Measurements from ENCODE around the gene PPP2R5D. TPM values are rescaled to one million over a fixed set of nuclear protein-coding genes. Genes with fewer than 3 reads are reported as not detected.

The PPP2R5D gene
- total RNA-seq, 2 experiments from 2014 or later = 35.0 to 35.6 TPM

DNA sequence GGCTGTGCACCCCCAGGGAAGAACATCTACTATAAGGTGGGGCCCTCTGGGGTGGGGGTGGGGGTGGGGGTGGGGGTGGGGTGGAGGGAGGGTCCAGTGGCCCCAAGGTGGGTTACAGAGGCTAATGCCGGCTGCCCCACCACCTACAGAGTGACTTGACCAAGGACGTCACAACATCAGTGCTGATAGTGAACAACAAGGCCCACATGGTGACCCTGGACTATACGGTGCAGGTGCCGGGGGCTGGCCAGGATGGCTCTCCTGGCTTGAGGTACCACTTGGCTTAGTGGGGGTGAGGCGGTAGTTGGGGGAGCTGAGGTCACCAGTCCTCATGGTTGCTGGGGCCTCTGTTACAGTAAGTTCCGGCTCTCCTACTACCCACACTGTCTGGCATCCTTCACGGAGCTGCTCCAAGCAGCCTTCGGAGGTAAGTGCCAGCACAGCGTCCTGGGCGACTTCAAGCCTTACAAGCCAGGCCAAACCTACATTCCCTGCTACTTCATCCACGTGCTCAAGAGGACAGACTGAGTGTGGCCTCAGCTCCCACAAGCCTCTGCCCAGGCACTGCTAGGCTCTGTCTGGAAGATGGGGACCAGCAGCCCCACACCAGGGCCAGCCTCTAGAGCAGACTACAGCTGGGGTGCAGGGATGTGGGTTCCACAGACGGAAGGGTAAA is 21.1 kb upstream of the PPP2R5D start:
- intact Hi-C loops (cut with micrococcal nuclease; ENCODE audit: unreplicated experiment) = loop anchor here (1.0 kb wide), 1 partner anchor 62 kb away; no protein-coding TSS in a partner anchor
- H3K79me2 ChIP-seq (ENCODE audit: insufficient read depth, low read depth, low read length) = no peaks in the 10 kb centered on the region
- BruUV-seq (replicated peaks) = no TSS peak
- H3K36me3 ChIP-seq (ENCODE audit: insufficient read depth, low read length) = peaks cover 13% of the 10 kb centered on the region; the same call in 1 of the 2 replicates
- H4K20me1 ChIP-seq (ENCODE audit: insufficient read depth, low read length) = no peaks in the 10 kb centered on the region
- CTCF ChIA-PET (ENCODE audit: unreplicated experiment) = no interaction called here
- DNase-seq (ENCODE audit: low spot score) = no peak
- H3K4me1 ChIP-seq (ENCODE audit: insufficient read depth, low read length, poor library complexity, severe bottlenecking) = no peaks in the 10 kb centered on the region
- no peak for TF ChIP-seq EZH2phosphoT487 (IDR thresholded peaks at IDR 0.05; ENCODE audit: borderline replicate concordance, low read depth, low read length)
- H3K27ac ChIP-seq (ENCODE audit: low read depth, low read length, poor library complexity, severe bottlenecking) = no peak overlapping the region
- no peak overlapping the region for H3K4me3 ChIP-seq (ENCODE audit: low read depth, low read length, poor library complexity, severe bottlenecking)
- no peaks in the 10 kb centered on the region for H3K9me3 ChIP-seq (ENCODE audit: low read length)
- H2AFZ ChIP-seq (ENCODE audit: low read length) = no peak overlapping the region
- H3K9me2 ChIP-seq (ENCODE audit: insufficient read depth, low read length) = no peaks in the 10 kb centered on the region
- H3K4me2 ChIP-seq (ENCODE audit: low read length) = no peak overlapping the region
- POLR2A ChIA-PET = no interaction called here

GRCh38 chr6:42963855-42964605 is 20.3 kb upstream of the PPP2R5D start:
- TF ChIP-seq, protein P1, sequence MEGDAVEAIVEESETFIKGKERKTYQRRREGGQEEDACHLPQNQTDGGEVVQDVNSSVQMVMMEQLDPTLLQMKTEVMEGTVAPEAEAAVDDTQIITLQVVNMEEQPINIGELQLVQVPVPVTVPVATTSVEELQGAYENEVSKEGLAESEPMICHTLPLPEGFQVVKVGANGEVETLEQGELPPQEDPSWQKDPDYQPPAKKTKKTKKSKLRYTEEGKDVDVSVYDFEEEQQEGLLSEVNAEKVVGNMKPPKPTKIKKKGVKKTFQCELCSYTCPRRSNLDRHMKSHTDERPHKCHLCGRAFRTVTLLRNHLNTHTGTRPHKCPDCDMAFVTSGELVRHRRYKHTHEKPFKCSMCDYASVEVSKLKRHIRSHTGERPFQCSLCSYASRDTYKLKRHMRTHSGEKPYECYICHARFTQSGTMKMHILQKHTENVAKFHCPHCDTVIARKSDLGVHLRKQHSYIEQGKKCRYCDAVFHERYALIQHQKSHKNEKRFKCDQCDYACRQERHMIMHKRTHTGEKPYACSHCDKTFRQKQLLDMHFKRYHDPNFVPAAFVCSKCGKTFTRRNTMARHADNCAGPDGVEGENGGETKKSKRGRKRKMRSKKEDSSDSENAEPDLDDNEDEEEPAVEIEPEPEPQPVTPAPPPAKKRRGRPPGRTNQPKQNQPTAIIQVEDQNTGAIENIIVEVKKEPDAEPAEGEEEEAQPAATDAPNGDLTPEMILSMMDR (conservative IDR thresholded peaks at IDR 0.05; ENCODE audit: low read length) = peak; percentile 64
- TF ChIP-seq EZH2phosphoT487 (IDR thresholded peaks at IDR 0.05; ENCODE audit: borderline replicate concordance, low read depth, low read length) = no peak
- Histone ChIP-seq H3K36me3 (ENCODE audit: insufficient read depth, low read length) (peaks cover 15% of the 10 kb centered on the region; the same call in 1 of the 2 replicates), H2AFZ (ENCODE audit: low read length) (no peak overlapping the region), H3K27ac (ENCODE audit: low read depth, low read length, poor library complexity, severe bottlenecking) (no peak overlapping the region), H3K4me2 (ENCODE audit: low read length) (no peak overlapping the region), H3K79me2 (ENCODE audit: insufficient read depth, low read depth, low read length) (no peaks in the 10 kb centered on the region), H3K9me3 (ENCODE audit: low read length) (no peaks in the 10 kb centered on the region), H3K4me3 (ENCODE audit: low read depth, low read length, poor library complexity, severe bottlenecking) (no peak overlapping the region), H3K4me1 (ENCODE audit: insufficient read depth, low read length, poor library complexity, severe bottlenecking) (no peaks in the 10 kb centered on the region), H4K20me1 (ENCODE audit: insufficient read depth, low read length) (no peaks in the 10 kb centered on the region), H3K9me2 (ENCODE audit: insufficient read depth, low read length) (no peaks in the 10 kb centered on the region)
- ChIA-PET POLR2A (interaction anchor here (0.6 to 0.8 kb wide), 2 partner anchors 13 to 15 kb away, joined by 3 to 9 read pairs; partner anchors contain the start of gene PEX6), CTCF (ENCODE audit: unreplicated experiment) (no interaction called here)
- DNase-seq (ENCODE audit: low spot score) = peak; percentile 58
- BruUV-seq (replicated peaks) = TSS peak; percentile 52
- intact Hi-C loops (cut with micrococcal nuclease; ENCODE audit: unreplicated experiment) = loop anchor here (1.0 kb wide), 1 partner anchor 63 kb away; no protein-coding TSS in a partner anchor

DNA sequence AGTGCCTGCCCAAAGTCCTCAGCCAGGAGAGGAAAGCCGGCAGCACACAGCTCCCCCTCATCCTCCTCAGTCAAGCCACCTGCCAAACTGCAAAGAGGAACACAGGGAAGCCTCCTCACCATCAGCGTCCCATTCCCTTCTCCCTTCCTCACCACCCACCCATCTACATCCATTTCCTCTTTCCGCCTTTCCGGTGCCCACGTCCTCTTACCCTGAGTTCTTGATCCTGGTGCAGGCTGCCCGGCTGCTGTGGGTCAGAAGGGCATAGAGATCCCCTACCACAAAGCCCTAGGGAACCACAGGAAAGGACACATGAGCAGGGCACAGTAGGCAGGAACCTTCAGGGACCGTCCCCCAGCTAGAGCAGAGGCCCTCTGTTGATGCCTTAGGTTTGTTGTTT is 17.8 kb upstream of the PPP2R5D start:
- no peak overlapping the region for H3K4me2 ChIP-seq (ENCODE audit: low read length)
- no peaks in the 10 kb centered on the region for H3K79me2 ChIP-seq (ENCODE audit: insufficient read depth, low read depth, low read length)
- peaks cover 20% of the 10 kb centered on the region; the same call in 1 of the 2 replicates for H3K36me3 ChIP-seq (ENCODE audit: insufficient read depth, low read length)
- no peak overlapping the region for H3K27ac ChIP-seq (ENCODE audit: low read depth, low read length, poor library complexity, severe bottlenecking)
- no peak overlapping the region for H2AFZ ChIP-seq (ENCODE audit: low read length)
- H3K4me1 ChIP-seq (ENCODE audit: insufficient read depth, low read length, poor library complexity, severe bottlenecking) = no peaks in the 10 kb centered on the region
- ChIA-PET CTCF (ENCODE audit: unreplicated experiment) (no interaction called here), POLR2A (interaction anchor here (0.5 kb wide), 1 partner anchor 56 kb away, joined by 4 read pairs; no protein-coding TSS in a partner anchor)
- no peak for DNase-seq (ENCODE audit: low spot score)
- TF ChIP-seq, protein P1 (conservative IDR thresholded peaks at IDR 0.05; ENCODE audit: low read length) = no peak
- TF ChIP-seq EZH2phosphoT487 (IDR thresholded peaks at IDR 0.05; ENCODE audit: borderline replicate concordance, low read depth, low read length) = no peak
- BruUV-seq (replicated peaks) = no TSS peak
- no peaks in the 10 kb centered on the region for H4K20me1 ChIP-seq (ENCODE audit: insufficient read depth, low read length)
- H3K4me3 ChIP-seq (ENCODE audit: low read depth, low read length, poor library complexity, severe bottlenecking) = no peak overlapping the region
- intact Hi-C loops (cut with micrococcal nuclease; ENCODE audit: unreplicated experiment) = no loop called here
- H3K9me2 ChIP-seq (ENCODE audit: insufficient read depth, low read length) = no peaks in the 10 kb centered on the region
- H3K9me3 ChIP-seq (ENCODE audit: low read length) = no peaks in the 10 kb centered on the region
